H1 (cell line): ENCODE measurements around the gene RBP4. TPM values are rescaled to one million over a fixed set of nuclear protein-coding genes. Genes with fewer than 3 reads are reported as not detected.

Source experiments
- CBX8 ChIP-seq: fragments of 300-800, 300-1000 bp; sonication (generic); IDR thresholded peaks from 2 replicates; pipeline ENCODE4 v1.7.1; 2016; ENCODE audit warnings: low read depth, low read length, borderline replicate concordance
- CEBPB ChIP-seq: IDR thresholded peaks from 2 replicates; pipeline ENCODE4 v1.6.1; 2012; ENCODE audit warnings: low read depth, low read length
- CHD2 ChIP-seq: IDR thresholded peaks from 2 replicates; pipeline ENCODE4 v1.6.1; 2012; ENCODE audit warnings: low read length, improper control_type of control experiment
- E2F6 ChIP-seq: IDR thresholded peaks from 2 replicates; pipeline ENCODE4 v1.6.1; 2012; ENCODE audit warnings: inconsistent platforms
- HDAC2 ChIP-seq, 2 experiments: fragments of 300-600 bp in 1 of 2; sonication (generic) in 1 of 2; IDR thresholded peaks; 2 replicates each; pipeline ENCODE4 v1.6.1; 2011 to 2012; ENCODE audit warnings: low read depth in 2 of 2, low read length in 2 of 2, mild to moderate bottlenecking in 2 of 2, moderate library complexity in 2 of 2, borderline replicate concordance in 1 of 2, inconsistent platforms in 1 of 2
- JUND ChIP-seq: IDR thresholded peaks from 2 replicates; pipeline ENCODE4 v1.6.1; 2011; ENCODE audit warnings: mild to moderate bottlenecking, improper control_type of control experiment, low read length
- KDM4A ChIP-seq: IDR thresholded peaks from one replicate; pipeline ENCODE4 v1.7.1; 2012; ENCODE audit warnings: low read depth, mild to moderate bottlenecking, moderate library complexity, low read length, inconsistent platforms; ENCODE audit not compliant: severe bottlenecking
- MAFK ChIP-seq: IDR thresholded peaks from 2 replicates; pipeline ENCODE4 v1.6.1; 2012; ENCODE audit warnings: low read depth, mild to moderate bottlenecking, improper control_type of control experiment, low read length
- SIN3A ChIP-seq, 2 experiments: IDR thresholded peaks in 1 of 2; conservative IDR thresholded peaks in 1 of 2; 2 replicates each; pipeline ENCODE4 v1.6.1; 2011 to 2012; ENCODE audit warnings: low read length in 2 of 2, improper control_type of control experiment in 1 of 2, low read depth in 1 of 2, mild to moderate bottlenecking in 1 of 2
- polyA plus RNA-seq, 7 experiments: library from polyadenylated mRNA; depleted of rRNA in 3 of 7; stranded (reverse) in 5 of 7; unstranded in 2 of 7; fragments of >200 nt in 5 of 7; fragments of 200-250 nt in 2 of 7; gene quantifications; 1 replicate in 5 of 7; 2 replicates in 1 of 7; 4 replicates in 1 of 7; pipeline versions ENCODE4 v1.2.1 to v1.2.3, GENCODE V29; 2011 to 2013; ENCODE audit warnings: missing spikeins in 2 of 7, mixed read lengths in 2 of 7
- total RNA-seq: library from RNA; stranded (reverse); fragmentation: NEBNext Ultra II Directional; extraction: Animal tissue kit (Norgen Biotek cat#: 25700); gene quantifications from 2 replicates; pipeline ENCODE4 v1.2.1, GENCODE V29; 2021

Gene RBP4
- total and polyA plus RNA-seq, 2 of the 8 experiments (the other 6 are each of a cell fraction or from before 2014, with no cell fraction given): 0.42 to 0.97 TPM

DNA sequence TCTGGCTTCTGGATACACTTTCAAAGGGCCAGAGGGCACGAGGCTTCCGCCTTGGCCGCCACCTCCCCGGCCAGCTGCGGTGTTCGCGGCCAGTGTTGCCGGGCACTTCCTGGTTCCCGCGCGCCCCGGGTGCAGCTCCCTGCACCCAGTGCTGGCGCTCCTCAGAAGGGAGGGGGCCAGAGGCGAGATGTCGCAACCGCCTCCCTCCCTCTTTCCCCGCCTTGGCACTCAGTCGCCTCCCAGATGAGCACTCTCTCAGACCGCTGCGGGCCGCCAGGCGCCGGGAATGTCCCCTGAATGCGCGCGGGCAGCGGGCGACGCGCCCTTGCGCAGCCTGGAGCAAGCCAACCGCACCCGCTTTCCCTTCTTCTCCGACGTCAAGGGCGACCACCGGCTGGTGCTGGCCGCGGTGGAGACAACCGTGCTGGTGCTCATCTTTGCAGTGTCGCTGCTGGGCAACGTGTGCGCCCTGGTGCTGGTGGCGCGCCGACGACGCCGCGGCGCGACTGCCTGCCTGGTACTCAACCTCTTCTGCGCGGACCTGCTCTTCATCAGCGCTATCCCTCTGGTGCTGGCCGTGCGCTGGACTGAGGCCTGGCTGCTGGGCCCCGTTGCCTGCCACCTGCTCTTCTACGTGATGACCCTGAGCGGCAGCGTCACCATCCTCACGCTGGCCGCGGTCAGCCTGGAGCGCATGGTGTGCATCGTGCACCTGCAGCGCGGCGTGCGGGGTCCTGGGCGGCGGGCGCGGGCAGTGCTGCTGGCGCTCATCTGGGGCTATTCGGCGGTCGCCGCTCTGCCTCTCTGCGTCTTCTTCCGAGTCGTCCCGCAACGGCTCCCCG lies 34.4 kb downstream of the RBP4 start, which contains the start of gene FFAR4 (continued):
- TF ChIP-seq MAFK (no peak), HDAC2 (IDR thresholded peaks at IDR 0.05; ENCODE audit: borderline replicate concordance in 1 of 2, low read depth in 2 of 2, low read length in 2 of 2) (no peak), CBX8 (no peak), E2F6 (peak; percentile 76), SIN3A (conservative IDR thresholded peaks at IDR 0.05 in 1 of 2, IDR thresholded peaks at IDR 0.05 in 1 of 2; ENCODE audit: low read depth in 1 of 2, low read length in 2 of 2) (0 out of 4 replicates have a peak, but pooled peaks of 1 of the 2 experiments have one; percentile 53), KDM4A (peak; percentile 95), JUND (no peak), CHD2 (no peak), CEBPB (peak; percentile 96)
